NCI-H2196 (cell line): ENCODE results near the gene SRM.
"Not testable (repeated sequence)": the region's sequence is repeated elsewhere in the genome, so short reads cannot be mapped to it uniquely, and the experiment has no call there.

ENCODE experiments used
- DNase-seq: peaks from one replicate; lab custom pipeline; 2025; ENCODE audit not compliant: unreplicated experiment; lab: John Stamatoyannopoulos, UW

The SRM gene

GRCh38 chr1:11023201-11023600, 36.6 kb downstream of the SRM start:
- DNase-seq, result no peak

- DNase-seq, result no peak
Measured at GRCh38 chr1:11019971-11020370, 39.8 kb downstream of the SRM start.

GRCh38 chr1:11019358-11019757, 40.5 kb downstream of the SRM start:
- DNase-seq, result not testable (repeated sequence)

GRCh38 chr1:11013160-11013531, 46.7 kb downstream of the SRM start:
- DNase-seq, result no peak

GRCh38 chr1:11012260-11013159, 47.3 kb downstream of the SRM start, which contains the start of gene TARDBP:
Gene TARDBP, plus strand, starts transcription at chr1:11012654. Its CDS starts 1,074 bp downstream, at chr1:11013728.
- DNase-seq, result peak; percentile 91
